SK-N-SH (cell line): Measurements from ENCODE around the gene AGAP1.

Source experiments
- CTCF ChIP-seq: fragments of 200-600 bp; sonication (generic); IDR thresholded peaks from 2 replicates; pipeline ENCODE4 v1.6.1; 2017; ENCODE audit warnings: antibody characterized with exemption, mild to moderate bottlenecking, moderate library complexity
- EP300 ChIP-seq, 2 experiments: IDR thresholded peaks; 2 replicates each; pipeline versions ENCODE4 v1.4.0 to v1.6.1; 2012; ENCODE audit warnings: borderline replicate concordance in 1 of 2, low read depth in 1 of 2, low read length in 1 of 2
- FOXM1 ChIP-seq: IDR thresholded peaks from 2 replicates; pipeline ENCODE4 v1.4.0; 2012; ENCODE audit warnings: low read depth, mild to moderate bottlenecking
- GATA2 ChIP-seq: sonication (generic); formaldehyde crosslinking; IDR thresholded peaks from 2 replicates; pipeline ENCODE4 v1.5.0; 2020; ENCODE audit warnings: mild to moderate bottlenecking, missing genetic modification reagents
- IRF3 ChIP-seq: fragments of 150-350 bp; IDR thresholded peaks from 2 replicates; pipeline ENCODE4 v1.6.1; 2016; ENCODE audit warnings: mild to moderate bottlenecking, low read depth, low read length
- JUND ChIP-seq: IDR thresholded peaks from 2 replicates; pipeline ENCODE4 v1.4.0; 2012
- MEF2A ChIP-seq: IDR thresholded peaks from 2 replicates; pipeline ENCODE4 v1.4.0; 2012; ENCODE audit warnings: low read depth, borderline replicate concordance
- POLR2AphosphoS5 ChIP-seq: IDR thresholded peaks from 2 replicates; pipeline ENCODE4 v1.6.1; 2012; ENCODE audit warnings: low read depth, low read length
- RCOR1 ChIP-seq: fragments of 150-350 bp; IDR thresholded peaks from 2 replicates; pipeline ENCODE4 v1.6.1; 2017; ENCODE audit warnings: antibody characterized with exemption, low read length
- REST ChIP-seq: IDR thresholded peaks from 2 replicates; pipeline ENCODE4 v1.6.1; 2012; ENCODE audit warnings: mild to moderate bottlenecking, low read depth, low read length, moderate library complexity
- SIN3A ChIP-seq: IDR thresholded peaks from 2 replicates; pipeline ENCODE4 v1.6.1; 2012; ENCODE audit warnings: low read depth, mild to moderate bottlenecking, low read length, moderate library complexity, borderline replicate concordance
- TEAD4 ChIP-seq: IDR thresholded peaks from 2 replicates; pipeline ENCODE4 v1.4.0; 2012; ENCODE audit warnings: mild to moderate bottlenecking, borderline replicate concordance; ENCODE audit not compliant: insufficient read depth
- USF1 ChIP-seq: IDR thresholded peaks from 2 replicates; pipeline ENCODE4 v1.4.0; 2012; ENCODE audit warnings: low read depth, borderline replicate concordance
- USF2 ChIP-seq: fragments of 150-350 bp; IDR thresholded peaks from 2 replicates; pipeline ENCODE4 v1.6.1; 2017; ENCODE audit warnings: antibody characterized with exemption, low read length, low read depth, borderline replicate concordance

GRCh38 chr2:235911125-235911524 is 417.3 kb downstream of the AGAP1 start:
- TF ChIP-seq CTCF (no peak), GATA2 (no peak), MEF2A (no peak), EP300 (IDR thresholded peaks at IDR 0.05; ENCODE audit: borderline replicate concordance in 1 of 2, low read depth in 1 of 2, low read length in 1 of 2) (no peak), POLR2AphosphoS5 (no peak), FOXM1 (no peak), USF1 (no peak), JUND (no peak), TEAD4 (no peak), REST (no peak), IRF3 (no peak), USF2 (no peak), RCOR1 (no peak), SIN3A (no peak)
